Erythroblast (primary cell): ENCODE measurements around the gene RAB5A.

Experiments
- DNase-seq, 2 experiments: peaks; one replicate each; lab custom pipeline; 2025; lab: John Stamatoyannopoulos, UW
- GATA1 ChIP-seq: IDR thresholded peaks from 2 replicates; pipeline ENCODE4 v1.6.1; 2011; ENCODE audit warnings: low read depth, mild to moderate bottlenecking, control low read depth, low read length, moderate library complexity
- POLR2A ChIP-seq: IDR thresholded peaks from 2 replicates; pipeline ENCODE4 v1.6.1; 2011; ENCODE audit warnings: mild to moderate bottlenecking, low read length

Gene RAB5A

DNA sequence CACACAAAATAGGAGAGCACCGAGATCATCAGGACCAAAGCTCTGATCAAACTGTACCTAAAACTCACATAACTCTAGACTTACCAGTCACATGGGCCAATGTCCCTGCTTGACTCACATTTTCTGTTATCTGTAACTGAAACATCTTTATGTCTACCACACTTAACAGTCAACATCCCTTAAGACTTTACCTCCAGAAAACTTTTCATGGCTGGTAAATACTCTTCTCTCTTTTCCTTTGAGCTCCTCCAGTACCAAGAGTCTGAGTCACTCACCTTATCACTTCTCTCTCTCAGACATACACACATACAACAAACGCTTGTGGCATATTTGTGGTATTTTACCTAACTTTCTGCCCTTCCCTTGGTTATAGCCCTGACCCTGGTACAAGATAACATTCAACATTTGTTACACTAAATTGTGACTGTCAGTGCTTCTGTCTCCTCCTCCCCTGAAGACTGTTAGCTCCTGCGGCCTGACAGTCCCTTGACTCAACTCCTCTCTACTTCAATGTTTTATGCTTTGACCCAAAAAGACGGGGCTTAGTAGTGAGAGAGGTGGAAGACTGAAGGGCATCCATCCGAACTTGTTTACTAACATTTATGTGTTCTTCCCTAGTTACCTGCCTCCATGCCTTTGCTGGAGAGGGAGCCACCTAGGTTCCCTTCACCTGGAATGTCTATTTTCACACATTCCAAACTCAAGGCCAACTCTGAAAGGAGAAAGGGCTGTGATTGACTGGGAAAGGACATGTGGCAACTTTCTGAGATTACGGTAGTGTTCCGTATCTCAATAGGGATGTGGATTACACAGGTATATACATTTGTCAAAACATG is 9.2 kb upstream of the RAB5A start:
- DNase-seq = peak; percentile 40 to 46
- TF ChIP-seq POLR2A (peak; percentile 58), GATA1 (no peak)

DNA sequence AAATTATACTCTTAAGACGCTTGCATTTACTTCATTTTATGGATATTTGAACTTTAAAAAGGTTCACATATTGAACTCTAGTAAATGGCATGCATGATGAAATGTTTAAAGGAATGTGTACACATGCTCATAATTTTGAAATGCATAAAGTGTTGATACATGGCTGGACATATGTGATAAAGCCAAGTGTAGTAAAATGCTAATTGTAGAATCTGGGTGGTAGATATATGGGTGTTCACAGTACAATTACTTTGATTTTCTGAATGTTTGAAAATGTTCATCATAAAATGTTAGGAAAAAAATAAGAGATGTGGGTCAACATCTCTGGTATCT is 8.6 kb upstream of the RAB5A start:
- no peak for DNase-seq
- no peak for TF ChIP-seq POLR2A
- no peak for TF ChIP-seq GATA1

DNA sequence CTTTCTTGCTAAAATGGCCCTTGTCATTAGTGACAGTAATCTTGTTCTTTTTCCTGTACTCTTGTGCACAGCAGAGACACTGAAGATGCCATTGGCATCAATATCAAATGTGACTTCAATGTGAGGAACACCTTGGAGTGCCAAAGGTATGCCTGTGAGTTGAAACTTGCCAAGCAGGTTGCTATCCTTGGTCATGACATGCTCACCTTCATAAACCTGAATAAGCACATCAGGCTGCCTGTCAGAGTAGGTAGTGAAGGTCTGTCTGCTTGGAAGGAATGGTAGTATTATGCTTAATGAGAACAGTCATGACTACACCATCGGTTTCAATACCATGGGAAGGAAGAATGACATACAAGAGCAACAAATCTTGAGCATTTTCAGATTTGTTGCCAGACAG is 6.3 kb upstream of the RAB5A start:
- TF ChIP-seq GATA1 (no peak), POLR2A (no peak)
- no peak for DNase-seq

DNA sequence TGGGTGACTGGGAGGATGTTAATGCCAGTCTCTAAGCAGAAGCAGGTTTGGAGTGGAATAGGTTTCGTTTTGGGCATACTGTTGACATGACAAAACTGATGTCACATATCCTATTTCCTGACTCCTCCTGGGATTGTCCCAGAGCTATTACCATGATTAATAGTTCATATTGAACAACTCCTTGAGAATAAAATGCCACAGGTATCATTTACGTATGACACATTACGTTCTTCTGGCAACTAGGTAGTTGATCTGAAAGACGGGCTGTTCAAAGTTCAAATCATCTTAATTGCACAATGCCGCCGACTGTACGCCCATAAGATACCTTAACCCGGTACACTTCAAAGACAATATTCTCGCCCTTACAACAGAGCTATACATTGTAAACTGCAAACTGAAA is 1.4 kb upstream of the RAB5A start:
- no peak for DNase-seq
- TF ChIP-seq POLR2A = no peak
- no peak for TF ChIP-seq GATA1

DNA sequence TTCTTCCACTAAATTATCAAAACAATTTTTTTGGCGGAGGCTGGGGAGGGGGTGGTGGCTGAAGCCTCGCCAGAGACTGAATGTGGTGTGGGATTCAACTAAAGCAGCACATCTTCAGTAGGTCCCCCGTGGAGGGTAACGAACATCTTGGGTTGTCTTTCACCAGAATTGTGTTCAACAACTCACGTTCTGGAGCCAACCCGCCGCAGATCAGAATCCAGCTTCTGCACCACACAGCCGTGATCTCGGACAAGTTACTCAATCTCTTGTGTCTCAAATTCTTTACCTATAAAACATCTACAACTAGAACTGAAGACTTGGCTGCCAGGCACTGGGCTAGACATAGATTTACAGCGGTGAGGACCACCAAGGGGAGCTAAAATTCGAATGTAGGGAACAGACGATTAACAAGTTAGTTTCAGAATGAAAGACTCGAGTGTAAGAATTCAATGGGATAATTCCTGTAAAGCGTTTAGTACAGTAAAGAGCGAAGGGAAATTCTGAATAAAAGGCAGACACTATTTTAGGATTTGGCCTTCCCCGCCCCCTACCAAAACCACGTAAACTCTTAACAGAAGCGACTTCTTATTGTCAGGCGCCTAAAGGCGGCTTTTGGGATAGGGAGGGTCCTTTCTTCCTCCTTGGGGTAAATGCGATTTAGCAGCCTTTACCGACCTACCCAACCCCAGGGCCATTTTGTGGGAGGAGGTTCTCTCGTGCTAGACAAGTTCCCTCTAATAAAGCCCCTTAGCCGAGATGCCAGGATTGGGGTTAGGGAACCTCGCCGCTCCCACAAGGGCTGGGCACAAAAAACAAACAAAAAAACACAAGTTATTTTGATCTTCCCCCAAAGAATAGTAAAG is 697 bp upstream of the RAB5A start:
- TF ChIP-seq GATA1 (no peak), POLR2A (no peak)
- DNase-seq = peak; percentile 39 to 78

DNA sequence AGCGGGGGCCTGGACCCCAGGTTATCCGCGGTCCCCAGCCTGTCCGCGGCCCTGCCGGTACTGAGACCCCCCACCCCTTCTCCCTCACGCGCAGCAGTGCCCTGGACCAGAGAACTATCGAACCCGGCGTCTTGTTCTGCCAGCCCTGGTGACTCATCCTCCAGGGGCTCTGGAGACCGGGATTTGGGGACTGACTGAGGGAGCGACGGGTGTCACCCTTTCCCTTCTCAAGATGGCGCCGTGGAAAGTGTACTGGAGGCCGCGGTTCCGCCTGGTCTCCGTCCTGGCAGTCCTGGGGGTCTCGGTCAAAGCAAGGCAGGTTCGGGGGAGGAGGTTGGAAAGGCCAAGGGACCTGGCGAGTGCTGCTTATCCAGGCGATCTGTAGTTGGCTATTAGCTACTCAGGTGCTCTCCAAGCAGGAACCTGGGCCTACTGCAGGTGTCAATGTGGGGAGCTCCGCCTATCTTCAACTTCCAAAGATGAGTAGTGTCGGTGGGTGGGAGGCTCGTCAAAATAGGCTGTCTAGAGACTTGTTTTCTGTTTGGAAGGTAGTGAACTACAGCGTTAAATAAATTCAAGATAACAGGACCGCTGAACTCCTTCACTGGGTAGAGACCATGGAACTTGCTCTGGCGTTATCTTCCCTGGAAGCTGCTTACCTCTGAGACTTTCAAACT is 790 bp downstream of the RAB5A start:
- peak; percentile 75 to 83 for DNase-seq
- TF ChIP-seq GATA1 (no peak), POLR2A (no peak)

DNA sequence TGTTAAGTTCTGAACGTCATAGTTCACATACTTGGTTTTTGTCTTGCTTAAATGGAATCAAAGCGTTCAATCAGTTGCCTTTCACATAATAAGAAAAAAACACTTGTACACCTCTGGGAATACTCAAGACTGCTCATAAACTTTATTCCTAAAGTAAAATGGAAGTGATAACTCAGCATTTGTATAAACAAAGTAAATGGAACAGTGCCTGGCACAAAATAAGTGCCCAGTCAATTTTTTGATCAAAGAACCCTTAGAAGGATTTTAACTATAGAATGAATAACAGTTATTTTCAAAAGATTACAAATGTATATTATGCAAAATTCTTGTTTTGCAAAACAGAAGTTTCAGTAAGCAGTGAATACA is 1.3 kb downstream of the RAB5A start:
- DNase-seq = no peak
- TF ChIP-seq GATA1 (no peak), POLR2A (no peak)

DNA sequence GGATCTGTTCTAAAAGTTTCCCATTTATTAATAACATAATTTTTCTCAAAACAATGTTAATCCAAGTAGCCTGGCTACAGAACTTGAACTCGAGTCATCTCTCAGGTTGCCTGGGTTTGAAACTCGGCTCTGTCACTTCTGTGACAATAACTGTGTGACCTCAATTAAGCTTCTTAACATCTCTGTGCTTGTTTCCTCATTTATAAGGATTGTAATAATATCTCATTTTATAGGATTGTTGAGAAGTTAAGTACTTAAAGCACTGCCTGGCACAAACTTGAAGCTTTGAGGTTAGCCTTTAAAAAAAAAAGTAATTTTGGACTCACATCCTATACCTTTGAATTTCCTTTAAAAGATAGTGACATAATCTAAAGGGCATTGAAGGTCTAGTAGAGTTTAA is 3.4 kb downstream of the RAB5A start:
- DNase-seq = no peak
- TF ChIP-seq POLR2A = no peak
- TF ChIP-seq GATA1 = no peak

DNA sequence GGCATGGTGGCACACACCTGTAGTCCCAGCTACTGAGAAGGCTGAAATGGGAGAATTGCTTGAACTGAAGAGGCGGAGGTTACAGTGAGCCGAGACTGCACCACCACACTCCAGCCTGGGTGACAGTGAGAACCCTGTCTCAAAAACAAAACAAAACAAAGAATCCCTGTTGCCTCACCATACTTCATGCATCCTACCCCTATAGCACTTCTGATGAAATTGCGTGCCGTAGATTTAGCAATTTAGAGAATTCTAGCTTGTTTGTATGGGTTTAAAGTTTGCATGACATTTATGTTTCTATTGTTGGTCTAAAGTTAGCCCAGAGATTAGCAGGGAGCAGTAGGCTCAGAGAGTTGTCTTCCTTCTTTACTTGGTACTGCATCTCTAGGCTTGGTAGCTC is 7.8 kb downstream of the RAB5A start:
- no peak for TF ChIP-seq POLR2A
- no peak for TF ChIP-seq GATA1
- no peak for DNase-seq

DNA sequence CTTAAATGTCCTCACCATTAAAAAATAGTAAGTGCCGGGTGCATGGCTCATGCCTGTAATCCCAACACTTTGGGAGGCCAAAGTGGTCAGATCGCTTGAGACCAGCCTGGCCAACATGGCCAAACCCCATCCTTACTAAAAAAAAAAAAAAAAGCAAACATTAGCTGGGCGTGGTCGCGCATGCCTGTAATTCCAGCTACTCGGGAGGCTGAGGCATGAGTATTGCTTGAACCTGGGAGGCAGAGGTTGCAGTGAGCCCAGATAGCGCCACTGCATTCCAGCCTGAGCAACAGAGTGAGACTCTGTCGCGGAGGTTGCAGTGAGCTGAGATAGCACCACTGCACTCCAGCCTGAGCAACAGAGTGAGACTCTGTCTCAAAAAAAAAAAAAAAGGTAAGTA is 10.5 kb downstream of the RAB5A start:
- peak in 1 of 2 experiments; percentile 15 for DNase-seq

DNA sequence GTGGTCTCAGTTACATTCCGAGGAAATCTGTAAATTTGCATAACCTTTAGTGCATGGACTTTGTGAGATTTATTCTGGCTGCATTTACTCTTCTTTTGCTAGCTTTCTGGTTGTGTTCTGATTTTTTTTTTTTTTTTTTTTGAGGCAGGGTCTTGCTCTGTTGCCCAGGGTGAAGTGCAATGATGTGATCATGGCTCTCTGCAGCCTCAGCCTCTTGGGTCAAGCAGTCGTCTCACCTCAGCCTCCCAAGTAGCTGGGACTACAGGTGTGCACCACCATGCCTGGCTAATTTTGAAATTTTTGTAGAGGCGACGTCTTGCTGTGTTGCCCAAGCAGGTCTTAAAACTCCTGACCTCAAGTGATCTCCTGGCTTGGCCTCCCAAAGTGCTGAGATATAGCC is 12.6 kb downstream of the RAB5A start:
- DNase-seq = peak; percentile 13 to 24
- TF ChIP-seq GATA1 = no peak
- no peak for TF ChIP-seq POLR2A

DNA sequence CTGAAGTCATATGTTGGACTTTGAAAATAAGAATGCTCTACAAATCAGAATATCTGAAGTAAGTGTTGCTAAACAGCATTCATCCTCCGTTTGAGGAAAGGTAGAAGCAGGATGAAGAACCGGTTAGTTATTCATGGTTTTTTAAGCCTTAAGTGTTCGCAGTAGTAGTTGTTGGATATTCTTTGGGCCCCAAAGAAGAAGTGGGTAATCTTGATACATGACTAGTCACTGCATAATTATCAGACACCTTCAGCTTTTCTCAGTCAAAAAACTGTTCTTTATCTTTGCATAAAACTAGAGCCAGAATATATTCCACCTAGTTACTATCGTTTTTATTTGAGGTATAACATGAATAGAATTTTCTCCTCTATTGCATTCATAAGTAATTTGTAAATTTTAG is 13.8 kb downstream of the RAB5A start:
- TF ChIP-seq GATA1 (no peak), POLR2A (peak; percentile 25)
- peak; percentile 58 to 77 for DNase-seq

DNA sequence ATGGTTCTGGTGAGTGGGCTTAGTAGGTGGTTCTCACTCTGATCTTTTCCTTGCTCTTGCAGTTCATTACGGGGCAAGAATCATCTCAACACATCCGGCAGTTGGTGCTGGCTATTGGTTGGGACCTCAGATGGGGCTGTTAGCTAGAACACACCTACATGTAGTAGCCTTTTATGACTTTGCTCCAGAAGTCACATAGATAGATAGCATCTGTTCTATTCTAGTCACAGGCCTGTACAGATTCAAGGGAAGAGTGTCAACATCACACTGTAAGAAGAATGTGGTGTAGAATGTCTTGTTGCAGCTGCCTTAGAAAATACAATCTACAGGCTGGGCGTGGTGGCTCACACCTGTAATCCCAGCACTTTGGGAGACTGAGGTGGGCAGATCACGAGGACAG is 15.1 kb downstream of the RAB5A start:
- no peak for TF ChIP-seq POLR2A
- TF ChIP-seq GATA1 = no peak
- no peak for DNase-seq

DNA sequence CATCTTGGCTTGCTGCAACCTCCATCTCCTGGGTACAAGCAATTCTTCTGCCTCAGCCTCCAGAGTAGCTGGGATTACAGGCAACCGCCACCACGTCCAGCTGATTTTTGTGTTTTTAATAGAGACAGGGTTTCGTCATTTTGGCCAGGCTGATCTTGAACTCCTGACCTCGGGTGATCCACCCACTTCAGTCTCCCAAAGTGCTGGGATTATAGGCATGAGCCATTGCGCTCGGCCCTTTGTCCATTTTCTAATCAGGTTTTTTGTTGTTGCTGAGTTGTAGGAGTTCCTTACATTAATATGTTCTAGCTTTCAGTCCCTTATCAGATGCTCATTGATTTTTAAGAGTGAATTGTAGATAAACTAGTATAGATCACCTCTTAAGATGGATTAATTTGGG is 20.3 kb downstream of the RAB5A start:
- no peak for DNase-seq
- TF ChIP-seq POLR2A = no peak
- no peak for TF ChIP-seq GATA1
